ENCODE results near the gene FHOD1. TPM values are rescaled to one million over a fixed set of nuclear protein-coding genes. Genes with fewer than 3 reads are reported as not detected.

The FHOD1 gene
- 10 to 100 TPM; 11.3 to 41.7 (median 33.4) TPM for polyA plus RNA-seq

- WGBS, 3 donors, result 0% methylated on average over 56 to 60 of the region's 60 CpGs
- no peak within 1 kb of the TSS for H3K27ac ChIP-seq (ENCODE audit: low read depth, low read length)
Measured at GRCh38 chr16:67247192-67248072, at the start of gene FHOD1. Gene FHOD1, minus strand, starts transcription at chr16:67247481. Its CDS starts 71 bp downstream, at chr16:67247410.

GRCh38 chr16:67296420-67296819 lies 49.1 kb upstream of the FHOD1 start:
- 49 to 67% (median 64%) methylated on average over 3 of the region's 3 CpGs for WGBS, 3 donors
- no peak overlapping the region for H3K27ac ChIP-seq (ENCODE audit: low read depth, low read length)

GRCh38 chr16:67294938-67295361 lies 47.7 kb upstream of the FHOD1 start:
- no peak overlapping the region for H3K27ac ChIP-seq (ENCODE audit: low read depth, low read length)
- WGBS, 3 donors, result 55 to 72% (median 61%) methylated on average over 7 of the region's 7 CpGs

- H3K27ac ChIP-seq (ENCODE audit: low read depth, low read length), result no peak overlapping the region
- WGBS, 3 donors, result 77 to 91% (median 89%) methylated on average over 4 of the region's 4 CpGs
Measured at GRCh38 chr16:67294171-67294757, 47.0 kb upstream of the FHOD1 start.

- H3K27ac ChIP-seq (ENCODE audit: low read depth, low read length), result no peak overlapping the region
- 83 to 91% (median 87%) methylated on average over 7 of the region's 7 CpGs for WGBS, 3 donors
Measured at GRCh38 chr16:67291461-67291860, 44.2 kb upstream of the FHOD1 start.

- 91 to 97% (median 96%) methylated on average over 9 to 14 of the region's 14 CpGs for WGBS, 3 donors
- no peak overlapping the region for H3K27ac ChIP-seq (ENCODE audit: low read depth, low read length)
Measured at GRCh38 chr16:67287960-67288359, 40.7 kb upstream of the FHOD1 start.

- 90 to 92% (median 92%) methylated on average over 28 of the region's 28 CpGs for WGBS, 3 donors
Measured at GRCh38 chr16:67286441-67287235, 39.4 kb upstream of the FHOD1 start.

GRCh38 chr16:67284699-67285646 lies 37.7 kb upstream of the FHOD1 start:
- no peak overlapping the region for H3K27ac ChIP-seq (ENCODE audit: low read depth, low read length)
- 61 to 82% (median 82%) methylated on average over 30 to 34 of the region's 34 CpGs for WGBS, 3 donors

More at GRCh38 chr16:67286441-67287235, 39.4 kb upstream of the FHOD1 start:
- no peak overlapping the region for H3K27ac ChIP-seq (ENCODE audit: low read depth, low read length)

GRCh38 chr16:67283826-67284555 lies 36.7 kb upstream of the FHOD1 start:
- no peak overlapping the region for H3K27ac ChIP-seq (ENCODE audit: low read depth, low read length)
- 86 to 95% (median 87%) methylated on average over 21 of the region's 21 CpGs for WGBS, 3 donors

GRCh38 chr16:67283039-67283825 lies 36.0 kb upstream of the FHOD1 start:
- no peak overlapping the region for H3K27ac ChIP-seq (ENCODE audit: low read depth, low read length)
- WGBS, 3 donors, result 93% methylated on average over 7 of the region's 7 CpGs

GRCh38 chr16:67282447-67282805 lies 35.1 kb upstream of the FHOD1 start:
- no peak overlapping the region for H3K27ac ChIP-seq (ENCODE audit: low read depth, low read length)
- 97 to 99% (median 97%) methylated on average over 10 of the region's 10 CpGs for WGBS, 3 donors

- 90 to 95% (median 91%) methylated on average over 14 of the region's 14 CpGs for WGBS, 3 donors
Measured at GRCh38 chr16:67281536-67282446, 34.5 kb upstream of the FHOD1 start.

GRCh38 chr16:67280090-67281015 lies 33.1 kb upstream of the FHOD1 start:
- 91 to 95% (median 92%) methylated on average over 12 to 15 of the region's 15 CpGs for WGBS, 3 donors
- H3K27ac ChIP-seq (ENCODE audit: low read depth, low read length), result no peak overlapping the region

More at GRCh38 chr16:67281536-67282446, 34.5 kb upstream of the FHOD1 start:
- H3K27ac ChIP-seq (ENCODE audit: low read depth, low read length), result no peak overlapping the region

GRCh38 chr16:67279296-67280089 lies 32.2 kb upstream of the FHOD1 start, which contains the start of gene PLEKHG4:
Gene PLEKHG4, plus strand, starts transcription at chr16:67279532. Its CDS starts 513 bp downstream, at chr16:67280045.
- WGBS, 3 donors, result 18 to 26% (median 25%) methylated on average over 55 to 83 of the region's 83 CpGs
- no peak within 1 kb of the TSS for H3K27ac ChIP-seq (ENCODE audit: low read depth, low read length)
